MCF 10A (cell line): ENCODE measurements around the gene HES7. TPM values are rescaled to one million over a fixed set of nuclear protein-coding genes. Genes with fewer than 3 reads are reported as not detected.

Source experiments
- BruUV-seq: library from RNA; stranded (reverse); fragments of 400-500 nt; replicated peaks from 2 replicates; lab custom pipeline; 2021; lab: Mats Ljungman, UMichigan
- CTCF ChIA-PET: fragments of 300-600 bp; sonication (Branson Sonifier 250); formaldehyde crosslinking; extraction: SDS; loops from one replicate; lab custom pipeline; 2021; ENCODE audit warnings: antibody characterized with exemption, inconsistent platforms; lab: Yijun Ruan, JAX
- POLR2A ChIA-PET: fragments of 300-600, 350-650 bp; sonication (Branson Sonifier 250); formaldehyde crosslinking; extraction: SDS; loops from one replicate; lab custom pipeline; 2020; ENCODE audit warnings: antibody characterized with exemption, inconsistent platforms; lab: Yijun Ruan, JAX
- DNase-seq: peaks from one replicate; pipeline ENCODE4 v3.0.0-alpha.2; 2018; ENCODE audit not compliant: unreplicated experiment
- H3K27ac Mint-ChIP-seq: one replicate; pipeline ENCODE4 v1.8.0; 2022; ENCODE audit warnings: mild to moderate bottlenecking, low read depth, mixed read lengths; ENCODE audit not compliant: unreplicated experiment
- H3K27me3 Mint-ChIP-seq: one replicate; pipeline ENCODE4 v1.8.0; 2022; ENCODE audit warnings: mixed read lengths; ENCODE audit not compliant: insufficient read depth, unreplicated experiment
- H3K36me3 Mint-ChIP-seq: one replicate; pipeline ENCODE4 v1.8.0; 2022; ENCODE audit warnings: mild to moderate bottlenecking, moderate library complexity, mixed read lengths; ENCODE audit not compliant: insufficient read depth, unreplicated experiment
- H3K4me1 Mint-ChIP-seq: one replicate; pipeline ENCODE4 v1.8.0; 2022; ENCODE audit warnings: mixed read lengths; ENCODE audit not compliant: insufficient read depth, unreplicated experiment
- H3K4me3 Mint-ChIP-seq: one replicate; pipeline ENCODE4 v1.8.0; 2022; ENCODE audit warnings: mild to moderate bottlenecking, moderate library complexity, mixed read lengths; ENCODE audit not compliant: unreplicated experiment
- H3K9me3 Mint-ChIP-seq: one replicate; pipeline ENCODE4 v1.8.0; 2022; ENCODE audit warnings: mixed read lengths; ENCODE audit not compliant: unreplicated experiment
- CTCF ChIP-seq: fragments of 200-600 bp; IDR thresholded peaks from one replicate; pipeline ENCODE4 v1.8.0; 2022; ENCODE audit warnings: antibody characterized with exemption, mild to moderate bottlenecking; ENCODE audit not compliant: unreplicated experiment
- intact Hi-C: fragments of 100-400 bp; cut with micrococcal nuclease; formaldehyde crosslinking; loops from 2 replicates; pipeline ENCODE4 v1.14.1; 2022
- total RNA-seq: library from RNA; stranded (reverse); gene quantifications from 2 replicates; pipeline ENCODE4 v1.2.3, GENCODE V29; 2022

HES7 gene
- total RNA-seq, 1 experiment from 2014 or later = 5.9 TPM

- intact Hi-C loops = no loop called here
- ChIA-PET CTCF (interaction anchor here (0.7 to 3.1 kb wide), 3 partner anchors 13 to 87 kb away, joined by 3 to 7 read pairs (median 3); no protein-coding TSS in a partner anchor), POLR2A (interaction anchor here (1.1 to 19.5 kb wide), 3 partner anchors 10 to 39 kb away, joined by 3 to 429 read pairs (median 4); partner anchors contain the start of genes HES7 and PER1)
- Mint-ChIP-seq H3K4me1 (peaks cover 6% of the 10 kb centered on the region), H3K4me3 (no peak overlapping the region), H3K9me3 (no peaks in the 10 kb centered on the region), H3K27me3 (no peaks in the 10 kb centered on the region), H3K27ac (no peak overlapping the region), H3K36me3 (no peaks in the 10 kb centered on the region)
- TF ChIP-seq CTCF = no peak
- no peak for DNase-seq
- BruUV-seq = no TSS peak
These were observed 10.0 kb upstream of the HES7 start for GRCh38 chr17:8133941-8134340.

GRCh38 chr17:8133399-8133798, 9.5 kb upstream of the HES7 start:
- BruUV-seq = no TSS peak
- Mint-ChIP-seq H3K9me3 (no peaks in the 10 kb centered on the region), H3K36me3 (no peaks in the 10 kb centered on the region), H3K27me3 (no peaks in the 10 kb centered on the region), H3K27ac (no peak overlapping the region), H3K4me1 (peaks cover 6% of the 10 kb centered on the region), H3K4me3 (no peak overlapping the region)
- DNase-seq = no peak
- ChIA-PET CTCF (interaction anchor here (0.7 to 3.1 kb wide), 4 partner anchors 13 to 88 kb away, joined by 3 to 7 read pairs (median 4); no protein-coding TSS in a partner anchor), POLR2A (interaction anchor here (0.5 to 19.5 kb wide), 4 partner anchors 9 to 782 kb away, joined by 3 to 429 read pairs (median 3); partner anchors contain the start of genes HES7 and PER1)
- TF ChIP-seq CTCF = no peak
- intact Hi-C loops = no loop called here

GRCh38 chr17:8131844-8132441, 8.0 kb upstream of the HES7 start:
- H3K27me3 Mint-ChIP-seq = no peaks in the 10 kb centered on the region
- no peak for TF ChIP-seq CTCF
- no peak overlapping the region for H3K4me3 Mint-ChIP-seq
- no peaks in the 10 kb centered on the region for H3K36me3 Mint-ChIP-seq
- intact Hi-C loops = no loop called here
- H3K4me1 Mint-ChIP-seq = peaks cover 11% of the 10 kb centered on the region
- POLR2A ChIA-PET = interaction anchor here (0.7 to 19.5 kb wide), 5 partner anchors 8 to 56 kb away, joined by 3 to 429 read pairs (median 3); partner anchors contain the start of genes HES7 and PER1
- H3K9me3 Mint-ChIP-seq = no peaks in the 10 kb centered on the region
- CTCF ChIA-PET = interaction anchor here (0.6 to 1.9 kb wide), 5 partner anchors 10 to 547 kb away, joined by 3 to 5 read pairs (median 3); no protein-coding TSS in a partner anchor
- DNase-seq = peak; percentile 55
- no peak overlapping the region for H3K27ac Mint-ChIP-seq
- no TSS peak for BruUV-seq

GRCh38 chr17:8128125-8128784, 4.3 kb upstream of the HES7 start:
- Mint-ChIP-seq H3K27me3 (no peaks in the 10 kb centered on the region), H3K9me3 (no peaks in the 10 kb centered on the region), H3K36me3 (peaks cover 21% of the 10 kb centered on the region), H3K4me1 (peaks cover 41% of the 10 kb centered on the region), H3K27ac (no peak overlapping the region), H3K4me3 (no peak overlapping the region)
- CTCF ChIA-PET = interaction anchor here (0.7 to 2.3 kb wide), 4 partner anchors 10 to 541 kb away, joined by 3 to 7 read pairs (median 6); no protein-coding TSS in a partner anchor
- no peak for TF ChIP-seq CTCF
- POLR2A ChIA-PET = interaction anchor here (19.5 kb wide), 1 partner anchor 26 kb away, joined by 429 read pairs; the partner anchor contains the start of gene PER1
- no peak for DNase-seq
- no TSS peak for BruUV-seq
- intact Hi-C loops = no loop called here
